OCI-LY1 (cell line): ENCODE data around the gene STK17A.

Experiments
- H2AFZ ChIP-seq: fragments of 200-600 bp; sonication (generic), shearing (Covaris generic); 2 replicates; pipeline ENCODE4 v1.6.0; 2014; ENCODE audit warnings: antibody characterized with exemption, mild to moderate bottlenecking, low read length
- H3F3A ChIP-seq: fragments of 200-600 bp; sonication (generic), shearing (Covaris generic); 2 replicates; pipeline ENCODE4 v1.6.0; 2014; ENCODE audit warnings: mild to moderate bottlenecking, antibody characterized with exemption, low read length, moderate library complexity; ENCODE audit not compliant: insufficient read depth
- H3K27ac ChIP-seq: fragments of 200-600 bp; sonication (generic); 2 replicates; pipeline ENCODE4 v1.5.1; 2014; ENCODE audit warnings: low read length, mixed run types, mild to moderate bottlenecking, low read depth; ENCODE audit not compliant: poor library complexity, severe bottlenecking
- H3K27me3 ChIP-seq: fragments of 200-600 bp; sonication (generic); 2 replicates; pipeline ENCODE4 v1.6.0; 2014; ENCODE audit warnings: antibody characterized with exemption, mild to moderate bottlenecking, low read length, moderate library complexity; ENCODE audit not compliant: insufficient read depth
- H3K36me3 ChIP-seq: fragments of 200-600 bp; sonication (generic); 2 replicates; pipeline ENCODE4 v1.6.1; 2014; ENCODE audit warnings: mild to moderate bottlenecking, antibody characterized with exemption, low read length, moderate library complexity, mixed read lengths; ENCODE audit not compliant: insufficient read depth
- H3K4me1 ChIP-seq: fragments of 200-600 bp; sonication (generic); 2 replicates; pipeline ENCODE4 v1.5.1; 2014; ENCODE audit warnings: mild to moderate bottlenecking, low read length, moderate library complexity; ENCODE audit not compliant: insufficient read depth, severe bottlenecking
- H3K4me2 ChIP-seq: fragments of 200-600 bp; sonication (generic), shearing (Covaris generic); 2 replicates; pipeline ENCODE4 v1.6.1; 2014; ENCODE audit warnings: low read length
- H3K4me3 ChIP-seq: fragments of 200-600 bp; sonication (generic); 2 replicates; pipeline ENCODE4 v1.5.1; 2014; ENCODE audit warnings: low read length, low read depth, mild to moderate bottlenecking, mixed read lengths; ENCODE audit not compliant: poor library complexity, severe bottlenecking
- H3K79me2 ChIP-seq: fragments of 200-600 bp; shearing (Covaris generic); 2 replicates; pipeline ENCODE4 v1.6.1; 2016; ENCODE audit warnings: mixed run types, low read length, mixed read lengths; ENCODE audit not compliant: insufficient read depth
- H3K9ac ChIP-seq: fragments of 200-600 bp; sonication (generic), shearing (Covaris generic); 2 replicates; pipeline ENCODE4 v1.6.1; 2014; ENCODE audit warnings: mild to moderate bottlenecking, low read length, mixed read lengths
- H3K9me2 ChIP-seq: fragments of 200-600 bp; sonication (generic), shearing (Covaris generic); 2 replicates; pipeline ENCODE4 v1.6.1; 2014; ENCODE audit warnings: low read depth, mild to moderate bottlenecking, low read length, mixed read lengths
- H3K9me3 ChIP-seq: fragments of 200-600 bp; shearing (Covaris generic); 2 replicates; pipeline ENCODE4 v1.6.1; 2014; ENCODE audit warnings: low read length, mixed read lengths
- H4K20me1 ChIP-seq: fragments of 200-600 bp; sonication (generic), shearing (Covaris generic); 2 replicates; pipeline ENCODE4 v1.6.0; 2016; ENCODE audit warnings: mild to moderate bottlenecking, low read length; ENCODE audit not compliant: insufficient read depth
- CTCF ChIP-seq: fragments of 200-600 bp; sonication (generic), shearing (Covaris generic); IDR thresholded peaks from 2 replicates; pipeline ENCODE4 v1.5.1; 2017; ENCODE audit warnings: mild to moderate bottlenecking, antibody characterized with exemption, low read length, moderate library complexity, mixed read lengths
- EZH2 ChIP-seq: fragments of 200-600 bp; sonication (generic), shearing (Covaris generic); IDR thresholded peaks from 2 replicates; pipeline ENCODE4 v1.8.0; 2017; ENCODE audit warnings: borderline replicate concordance, mixed run types, mild to moderate bottlenecking, antibody characterized with exemption, low read length, moderate library complexity, mixed read lengths

Gene STK17A

GRCh38 chr7:43562383-43562782 is 20.5 kb upstream of the STK17A start:
- no peaks in the 10 kb centered on the region for H3K79me2 ChIP-seq
- H3K36me3 ChIP-seq: no peaks in the 10 kb centered on the region
- no peak overlapping the region for H3K9ac ChIP-seq
- H3K4me1 ChIP-seq: no peaks in the 10 kb centered on the region
- H3K27me3 ChIP-seq: peaks cover 7% of the 10 kb centered on the region; the same call in 1 of the 2 replicates
- H2AFZ ChIP-seq: no peak overlapping the region
- TF ChIP-seq CTCF: no peak
- no peak for TF ChIP-seq EZH2
- no peak overlapping the region for H3K4me3 ChIP-seq
- no peak overlapping the region for H3K27ac ChIP-seq
- H4K20me1 ChIP-seq: no peaks in the 10 kb centered on the region
- H3K9me2 ChIP-seq: no peaks in the 10 kb centered on the region
- no peak overlapping the region for H3K4me2 ChIP-seq
- no peaks in the 10 kb centered on the region for H3K9me3 ChIP-seq
- H3F3A ChIP-seq: no peaks in the 10 kb centered on the region

GRCh38 chr7:43565786-43566185 is 17.1 kb upstream of the STK17A start:
- Histone ChIP-seq H3K9me3 (no peaks in the 10 kb centered on the region), H3K4me2 (no peak overlapping the region), H4K20me1 (no peaks in the 10 kb centered on the region), H2AFZ (no peak overlapping the region), H3K4me1 (no peaks in the 10 kb centered on the region), H3K79me2 (no peaks in the 10 kb centered on the region), H3K9ac (no peak overlapping the region), H3K9me2 (no peaks in the 10 kb centered on the region), H3F3A (no peaks in the 10 kb centered on the region), H3K36me3 (no peaks in the 10 kb centered on the region), H3K27ac (no peak overlapping the region), H3K27me3 (peaks cover 7% of the 10 kb centered on the region; the same call in 1 of the 2 replicates), H3K4me3 (no peak overlapping the region)
- TF ChIP-seq EZH2 (no peak), CTCF (no peak)

- Histone ChIP-seq H3K27me3 (peaks cover 7% of the 10 kb centered on the region; the same call in 1 of the 2 replicates), H4K20me1 (no peaks in the 10 kb centered on the region), H3K4me3 (no peak overlapping the region), H3K9me3 (no peaks in the 10 kb centered on the region), H2AFZ (no peak overlapping the region), H3K27ac (no peak overlapping the region), H3F3A (no peaks in the 10 kb centered on the region), H3K4me1 (no peaks in the 10 kb centered on the region), H3K4me2 (no peak overlapping the region), H3K79me2 (no peaks in the 10 kb centered on the region), H3K9ac (no peak overlapping the region), H3K36me3 (no peaks in the 10 kb centered on the region), H3K9me2 (no peaks in the 10 kb centered on the region)
- TF ChIP-seq CTCF (no peak), EZH2 (no peak)
These were observed 14.4 kb upstream of the STK17A start for GRCh38 chr7:43568529-43568928.
